Naive B cell (primary cell): ENCODE measurements around the gene KCNK3. TPM values are rescaled to one million over a fixed set of nuclear protein-coding genes. Genes with fewer than 3 reads are reported as not detected.

Experiments
- ATAC-seq, 2 donors: fragments of 150-1000 bp; cut with Tn5 transposase; 2 replicates each; pipeline ENCODE4 v1.10.0; 2021; ENCODE audit warnings: low read depth in 2 of 2, mild to moderate bottlenecking in 2 of 2, moderate library complexity in 2 of 2
- DNase-seq: peaks from one replicate; pipeline ENCODE4 v3.0.0; 2022
- H3K27ac Mint-ChIP-seq, 6 donors: one replicate each; pipeline ENCODE4 v1.8.0; 2020 to 2022; ENCODE audit warnings: mild to moderate bottlenecking in 6 of 6, mixed read lengths in 6 of 6, moderate library complexity in 5 of 6, inconsistent platforms in 2 of 6
- H3K27me3 Mint-ChIP-seq, 3 donors: one replicate each; pipeline ENCODE4 v1.8.0; 2021 to 2022; ENCODE audit warnings: mixed read lengths in 3 of 3, mild to moderate bottlenecking in 1 of 3
- H3K36me3 Mint-ChIP-seq, 2 donors: one replicate each; pipeline ENCODE4 v1.8.0; 2020 to 2022; ENCODE audit warnings: mixed read lengths in 2 of 2, inconsistent platforms in 1 of 2, mild to moderate bottlenecking in 1 of 2
- H3K4me1 Mint-ChIP-seq, 3 donors: one replicate each; pipeline ENCODE4 v1.8.0; 2020 to 2022; ENCODE audit warnings: mixed read lengths in 3 of 3, inconsistent platforms in 1 of 3, mild to moderate bottlenecking in 1 of 3, moderate library complexity in 1 of 3
- H3K4me3 Mint-ChIP-seq, 8 donors: one replicate each; pipeline ENCODE4 v1.8.0; 2020 to 2022; ENCODE audit warnings: mild to moderate bottlenecking in 8 of 8, mixed read lengths in 8 of 8, moderate library complexity in 8 of 8, inconsistent platforms in 2 of 8
- H3K9me3 Mint-ChIP-seq, 7 donors: one replicate each; pipeline ENCODE4 v1.8.0; 2020 to 2022; ENCODE audit warnings: mixed read lengths in 7 of 7, mild to moderate bottlenecking in 5 of 7, inconsistent platforms in 2 of 7, moderate library complexity in 1 of 7
- polyA plus RNA-seq, 6 donors: library from polyadenylated mRNA; unstranded; fragments of 300-500 nt; fragmentation: Illumina TruSeq; gene quantifications; one replicate each; pipeline ENCODE4 v1.2.3, GENCODE V29; 2021; ENCODE audit warnings: low read depth in 6 of 6

Gene KCNK3
- polyA plus RNA-seq, 6 donors from 2014 or later = not detected

DNA sequence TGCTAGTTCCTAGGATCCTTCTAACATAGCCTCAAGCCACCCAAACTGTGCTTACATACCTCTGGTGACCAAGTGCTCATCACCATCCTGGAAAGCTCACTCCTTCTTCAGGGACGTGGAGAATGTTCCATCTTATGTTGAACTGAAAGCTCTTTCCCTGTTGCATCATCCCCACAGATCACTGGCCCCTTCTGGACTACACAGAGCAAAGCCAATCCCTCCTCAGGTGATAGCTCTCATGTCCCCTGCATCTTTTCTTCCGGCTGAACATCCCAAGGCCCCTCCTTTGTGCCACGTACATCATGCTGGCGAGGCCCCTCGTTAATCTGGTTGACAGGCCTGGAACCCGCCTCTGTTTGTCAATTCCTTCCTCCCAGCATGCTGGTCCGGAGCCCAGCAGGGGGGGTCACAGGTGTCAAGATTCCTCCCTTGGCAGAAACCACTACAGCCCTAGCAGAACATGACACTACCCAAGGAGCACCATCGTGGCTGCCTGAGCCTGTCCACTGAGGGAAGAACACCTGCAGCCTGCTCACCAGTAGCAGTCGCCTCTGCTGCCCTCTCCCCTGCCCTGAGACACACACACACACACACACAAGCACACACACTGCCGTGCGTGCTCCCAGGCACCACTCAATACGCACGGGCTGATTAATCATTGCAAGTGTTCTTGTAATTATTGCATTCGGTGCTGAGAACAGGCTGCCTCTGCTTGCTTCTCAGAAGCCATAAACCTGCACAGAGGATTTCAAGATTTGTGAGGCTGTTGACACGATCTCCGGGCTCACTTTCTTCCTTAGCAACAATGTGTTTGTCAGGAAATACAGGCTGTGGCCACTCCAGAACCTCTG is 6.3 kb upstream of the KCNK3 start:
- Mint-ChIP-seq H3K27ac (peak overlapping the region in 1 of 6 donors; percentile 11), H3K9me3 (no peaks in the 10 kb centered on the region), H3K27me3 (peaks cover 54 to 68% (median 68%) of the 10 kb centered on the region in 3 donors), H3K36me3 (no peaks in the 10 kb centered on the region), H3K4me1 (peaks cover 0 to 4% (median 0%) of the 10 kb centered on the region in 3 donors), H3K4me3 (no peak overlapping the region)
- ATAC-seq (no peak), DNase-seq (no peak)

DNA sequence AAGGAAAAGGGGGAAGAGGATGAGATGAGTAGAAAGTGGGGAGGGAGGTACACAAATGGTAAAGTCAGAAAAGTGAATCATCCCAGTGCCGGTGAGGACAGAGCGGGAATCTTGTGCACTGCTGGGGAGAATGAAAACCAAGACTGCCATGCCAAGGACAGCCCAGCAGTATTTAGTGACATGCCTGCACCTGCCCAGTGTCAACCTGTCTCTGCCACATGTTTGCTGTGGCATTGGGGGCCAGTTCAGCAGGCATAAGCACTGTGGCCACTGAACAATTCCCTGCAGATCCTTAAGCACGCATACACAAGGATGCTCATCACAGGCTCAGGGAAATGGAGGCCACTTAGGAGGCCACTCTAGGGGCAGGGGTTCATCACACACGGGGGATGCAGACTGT is 5.2 kb upstream of the KCNK3 start:
- Mint-ChIP-seq H3K27me3 (peaks cover 57 to 75% (median 70%) of the 10 kb centered on the region in 3 donors), H3K36me3 (peaks cover 0 to 5% of the 10 kb centered on the region in 2 donors), H3K27ac (peak overlapping the region in 1 of 6 donors; percentile 9), H3K4me3 (peak overlapping the region in 1 of 8 donors; percentile 48), H3K4me1 (peaks cover 0 to 4% (median 3%) of the 10 kb centered on the region in 3 donors), H3K9me3 (peaks cover 0 to 2% (median 0%) of the 10 kb centered on the region in 7 donors)
- DNase-seq = no peak
- ATAC-seq = no peak

DNA sequence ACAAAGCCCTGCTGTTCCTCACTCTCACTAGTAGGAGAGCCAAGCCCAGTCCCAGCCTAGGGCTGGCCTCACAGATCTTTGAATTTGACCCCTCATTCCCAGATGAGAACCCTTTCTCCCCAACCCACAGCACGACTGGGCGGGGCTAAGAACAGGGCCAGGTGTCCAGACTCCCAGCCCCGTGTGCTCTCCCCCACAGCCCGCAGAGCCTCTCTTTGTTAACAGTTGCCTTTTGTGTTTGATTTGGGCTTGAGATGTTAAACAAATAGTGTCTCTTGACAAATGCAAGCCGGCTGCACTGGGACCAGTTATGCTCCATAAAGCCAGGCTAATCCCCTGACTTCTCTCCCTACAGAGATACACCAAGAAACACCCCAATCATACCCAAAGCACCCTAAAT is 4.7 kb upstream of the KCNK3 start:
- no peak for ATAC-seq
- Mint-ChIP-seq H3K4me3 (peak overlapping the region in 1 of 8 donors; percentile 48), H3K4me1 (peaks cover 0 to 4% (median 3%) of the 10 kb centered on the region in 3 donors), H3K27ac (no peak overlapping the region), H3K36me3 (peaks cover 0 to 7% of the 10 kb centered on the region in 2 donors), H3K9me3 (peaks cover 0 to 2% (median 0%) of the 10 kb centered on the region in 7 donors), H3K27me3 (peaks cover 58 to 73% (median 68%) of the 10 kb centered on the region in 3 donors)
- no peak for DNase-seq

DNA sequence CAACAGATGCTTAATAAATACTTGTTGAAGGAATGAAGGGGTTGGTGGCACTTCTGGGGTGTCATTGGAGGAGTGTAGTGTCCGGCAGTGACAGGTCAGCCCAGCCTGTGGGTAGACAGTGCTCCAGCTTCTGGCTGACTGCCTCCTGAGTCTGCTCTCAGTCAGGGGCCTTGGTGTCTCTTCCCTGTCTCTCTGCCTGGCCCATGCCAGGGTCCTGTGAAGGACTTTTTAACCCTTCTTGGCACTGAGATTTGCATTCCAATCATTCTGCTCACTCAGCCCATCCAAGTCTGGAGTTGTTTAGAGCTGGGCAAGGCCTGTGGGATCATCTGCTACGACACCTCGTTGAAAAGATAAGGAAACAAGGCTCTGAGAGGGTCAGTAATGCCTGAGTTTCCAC is 1.4 kb upstream of the KCNK3 start:
- Mint-ChIP-seq H3K27ac (no peak overlapping the region), H3K27me3 (peaks cover 62 to 85% (median 82%) of the 10 kb centered on the region in 3 donors), H3K4me3 (peak overlapping the region in 1 of 8 donors; percentile 60), H3K36me3 (peaks cover 0 to 17% of the 10 kb centered on the region in 2 donors), H3K4me1 (peaks cover 0 to 11% (median 0%) of the 10 kb centered on the region in 3 donors), H3K9me3 (peaks cover 0 to 2% (median 0%) of the 10 kb centered on the region in 7 donors)
- DNase-seq (no peak), ATAC-seq (no peak)

DNA sequence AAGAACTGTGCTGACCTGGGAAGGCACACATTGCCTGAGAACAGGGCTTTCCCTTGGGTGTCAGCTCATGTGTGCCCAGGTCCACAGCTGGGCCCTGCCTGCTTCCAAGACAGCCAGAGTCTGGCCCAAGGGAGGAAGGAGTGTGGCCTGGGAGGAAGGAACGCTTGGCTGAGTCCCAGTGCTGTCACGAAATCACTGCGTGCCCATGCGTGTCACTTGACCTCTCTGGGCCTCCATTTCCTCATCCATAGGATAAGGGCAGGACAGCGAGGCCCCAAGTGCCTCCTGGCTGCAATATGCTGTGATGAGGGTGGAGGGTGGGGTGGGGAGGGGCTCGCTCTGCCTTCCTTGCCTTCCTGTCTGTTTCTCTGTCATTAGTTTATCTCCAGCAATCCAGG is 642 bp upstream of the KCNK3 start:
- H3K4me1 Mint-ChIP-seq = peaks cover 0 to 11% (median 0%) of the 10 kb centered on the region in 3 donors
- H3K27me3 Mint-ChIP-seq = peaks cover 64 to 85% (median 82%) of the 10 kb centered on the region in 3 donors
- ATAC-seq (no peak), DNase-seq (no peak)
- peak overlapping the region in 1 of 8 donors; percentile 14 for H3K4me3 Mint-ChIP-seq
- peaks cover 0 to 3% (median 1%) of the 10 kb centered on the region in 7 donors for H3K9me3 Mint-ChIP-seq
- H3K27ac Mint-ChIP-seq = no peak overlapping the region
- peaks cover 0 to 17% of the 10 kb centered on the region in 2 donors for H3K36me3 Mint-ChIP-seq

DNA sequence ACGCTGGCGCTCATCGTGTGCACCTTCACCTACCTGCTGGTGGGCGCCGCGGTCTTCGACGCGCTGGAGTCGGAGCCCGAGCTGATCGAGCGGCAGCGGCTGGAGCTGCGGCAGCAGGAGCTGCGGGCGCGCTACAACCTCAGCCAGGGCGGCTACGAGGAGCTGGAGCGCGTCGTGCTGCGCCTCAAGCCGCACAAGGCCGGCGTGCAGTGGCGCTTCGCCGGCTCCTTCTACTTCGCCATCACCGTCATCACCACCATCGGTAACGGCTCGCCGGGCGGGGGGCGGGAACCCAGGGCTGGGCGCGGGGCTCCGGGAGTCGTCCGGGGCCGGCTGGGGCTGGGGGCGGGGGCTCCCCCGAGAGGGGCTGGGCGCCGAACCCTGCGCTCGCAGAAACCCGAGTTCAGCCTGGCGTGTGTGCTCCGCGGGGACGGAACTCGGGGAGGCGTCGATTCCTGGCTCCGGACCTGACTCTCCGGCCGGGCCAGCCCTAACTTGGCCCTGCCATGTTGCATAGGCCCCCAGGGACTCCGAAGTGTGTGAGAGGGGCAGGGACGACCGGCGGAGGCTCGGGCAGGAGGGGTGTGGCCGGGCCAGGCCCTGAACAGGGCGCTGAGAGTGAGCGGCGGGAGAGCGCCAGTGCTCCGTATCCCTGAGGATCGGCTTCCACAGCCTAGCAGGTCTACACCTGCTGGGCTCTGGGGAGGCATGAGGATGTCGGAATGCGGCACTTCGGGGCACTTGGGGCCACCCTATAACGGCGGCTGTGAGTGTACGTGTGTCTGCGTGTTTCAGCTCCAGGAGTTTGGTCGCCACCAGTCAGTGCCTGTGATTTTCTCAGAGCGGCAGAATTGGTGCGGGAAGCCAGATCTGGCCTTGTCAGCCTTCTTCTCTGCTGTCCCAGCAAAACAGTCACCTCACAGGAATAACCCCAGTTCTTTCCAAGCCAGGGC is 651 bp downstream of the KCNK3 start:
- no peak for DNase-seq
- Mint-ChIP-seq H3K27ac (no peak overlapping the region), H3K9me3 (peaks cover 0 to 5% (median 1%) of the 10 kb centered on the region in 7 donors), H3K27me3 (peaks cover 57 to 83% (median 83%) of the 10 kb centered on the region in 3 donors), H3K4me1 (peaks cover 0 to 11% (median 0%) of the 10 kb centered on the region in 3 donors), H3K4me3 (peak overlapping the region in 1 of 8 donors; percentile 49), H3K36me3 (peaks cover 0 to 17% of the 10 kb centered on the region in 2 donors)
- ATAC-seq = peak; percentile 10 to 20

DNA sequence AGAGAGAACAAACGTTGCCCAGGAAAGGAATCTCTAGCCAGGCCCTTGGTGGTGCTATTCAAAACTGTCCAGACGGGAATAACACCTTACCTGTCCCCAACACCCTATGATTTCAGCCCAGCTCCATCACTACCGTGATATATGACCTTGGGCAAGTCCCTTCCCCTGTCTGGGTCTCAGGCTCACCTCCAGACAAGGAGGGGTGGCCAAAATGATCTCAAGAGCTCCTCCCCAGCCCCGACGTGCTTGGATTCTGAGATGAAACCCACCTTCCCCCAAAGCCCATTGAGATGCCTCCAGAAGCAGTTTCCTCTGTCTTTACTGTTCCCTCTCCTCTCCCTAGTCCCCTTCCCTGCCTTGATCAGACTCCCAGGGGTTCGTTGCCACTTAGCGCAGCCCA is 1.5 kb downstream of the KCNK3 start:
- ATAC-seq (no peak), DNase-seq (no peak)
- Mint-ChIP-seq H3K36me3 (peaks cover 0 to 17% of the 10 kb centered on the region in 2 donors), H3K4me1 (peaks cover 0 to 11% (median 0%) of the 10 kb centered on the region in 3 donors), H3K27me3 (peaks cover 51 to 85% (median 78%) of the 10 kb centered on the region in 3 donors), H3K27ac (no peak overlapping the region), H3K9me3 (peaks cover 0 to 5% (median 1%) of the 10 kb centered on the region in 7 donors), H3K4me3 (peak overlapping the region in 1 of 8 donors; percentile 12)

DNA sequence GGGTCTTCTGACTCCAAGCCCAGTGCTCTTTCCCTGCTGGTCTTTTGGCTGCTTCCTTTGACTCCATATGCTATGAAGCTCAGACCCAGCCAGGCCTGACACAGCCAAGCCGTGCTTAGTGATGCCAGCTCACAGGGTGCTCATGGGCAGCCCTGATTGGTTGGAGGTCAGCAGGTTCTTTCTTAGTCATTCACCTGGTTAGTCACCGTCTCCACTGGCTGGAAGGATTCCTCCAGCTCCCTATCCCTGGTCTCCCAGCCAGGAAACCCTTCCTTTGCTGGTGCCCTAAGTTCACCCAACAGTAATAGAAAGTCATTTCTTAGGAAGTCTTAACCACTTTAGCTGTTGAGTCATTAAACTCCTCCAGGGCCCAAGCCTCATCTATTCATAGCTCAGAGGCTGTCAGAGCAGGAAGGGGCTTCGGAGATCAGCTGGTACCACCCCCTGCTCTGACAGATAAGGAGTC is 3.9 kb downstream of the KCNK3 start:
- Mint-ChIP-seq H3K36me3 (peaks cover 0 to 17% of the 10 kb centered on the region in 2 donors), H3K4me1 (peaks cover 0 to 11% (median 0%) of the 10 kb centered on the region in 3 donors), H3K27me3 (peaks cover 45 to 83% (median 69%) of the 10 kb centered on the region in 3 donors), H3K9me3 (peaks cover 0 to 5% (median 1%) of the 10 kb centered on the region in 7 donors), H3K27ac (no peak overlapping the region), H3K4me3 (no peak overlapping the region)
- DNase-seq = no peak
- ATAC-seq = no peak

DNA sequence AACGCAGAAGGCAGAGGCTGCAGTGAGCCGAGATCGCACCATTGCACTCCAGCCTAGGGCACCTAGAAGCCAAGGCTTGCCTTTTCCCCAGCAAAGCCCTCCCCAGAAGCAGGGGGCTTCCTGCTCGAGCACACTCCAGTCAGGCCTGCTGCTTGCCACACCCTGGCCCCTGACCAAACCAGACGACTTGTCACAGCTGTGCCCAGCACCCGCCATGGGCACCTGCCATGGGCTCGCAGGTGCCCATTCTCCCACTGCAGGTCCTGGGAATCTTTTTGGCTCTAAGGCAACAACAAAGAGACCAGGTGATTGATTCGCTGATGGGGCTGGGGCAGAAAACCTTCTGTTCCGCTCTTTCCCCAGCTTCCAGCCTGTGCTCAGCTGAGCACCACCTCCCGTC is 4.9 kb downstream of the KCNK3 start:
- DNase-seq (no peak), ATAC-seq (no peak)
- peaks cover 46 to 75% (median 64%) of the 10 kb centered on the region in 3 donors for H3K27me3 Mint-ChIP-seq
- no peak overlapping the region for H3K4me3 Mint-ChIP-seq
- peaks cover 0 to 11% of the 10 kb centered on the region in 2 donors for H3K36me3 Mint-ChIP-seq
- H3K27ac Mint-ChIP-seq = peak overlapping the region in 1 of 6 donors; percentile 24
- H3K9me3 Mint-ChIP-seq = peaks cover 0 to 5% (median 0%) of the 10 kb centered on the region in 7 donors
- peaks cover 0 to 8% (median 0%) of the 10 kb centered on the region in 3 donors for H3K4me1 Mint-ChIP-seq

DNA sequence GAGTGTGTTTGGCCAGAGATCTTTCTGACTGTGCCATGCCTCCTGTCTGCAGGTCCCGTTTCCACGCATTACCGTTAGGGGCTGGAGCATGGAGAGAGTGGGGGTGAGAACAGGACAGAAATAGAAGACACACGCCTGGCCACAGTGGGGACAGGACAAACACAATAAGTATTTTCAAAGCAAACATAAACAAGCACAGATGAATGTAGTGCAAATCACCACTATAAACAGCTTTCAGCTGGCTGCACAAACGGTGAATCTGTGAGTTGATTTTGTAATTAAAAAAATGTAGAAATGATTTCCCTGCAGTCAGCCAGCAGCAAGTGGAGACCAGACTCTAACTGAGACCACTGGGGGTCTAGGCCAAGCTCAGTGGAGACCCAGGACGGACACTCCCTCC is 6.8 kb downstream of the KCNK3 start:
- Mint-ChIP-seq H3K4me1 (no peaks in the 10 kb centered on the region), H3K27me3 (peaks cover 41 to 63% (median 58%) of the 10 kb centered on the region in 3 donors), H3K9me3 (peaks cover 0 to 5% (median 0%) of the 10 kb centered on the region in 7 donors), H3K27ac (no peak overlapping the region), H3K4me3 (no peak overlapping the region), H3K36me3 (peaks cover 0 to 10% of the 10 kb centered on the region in 2 donors)
- no peak for DNase-seq
- ATAC-seq = no peak

DNA sequence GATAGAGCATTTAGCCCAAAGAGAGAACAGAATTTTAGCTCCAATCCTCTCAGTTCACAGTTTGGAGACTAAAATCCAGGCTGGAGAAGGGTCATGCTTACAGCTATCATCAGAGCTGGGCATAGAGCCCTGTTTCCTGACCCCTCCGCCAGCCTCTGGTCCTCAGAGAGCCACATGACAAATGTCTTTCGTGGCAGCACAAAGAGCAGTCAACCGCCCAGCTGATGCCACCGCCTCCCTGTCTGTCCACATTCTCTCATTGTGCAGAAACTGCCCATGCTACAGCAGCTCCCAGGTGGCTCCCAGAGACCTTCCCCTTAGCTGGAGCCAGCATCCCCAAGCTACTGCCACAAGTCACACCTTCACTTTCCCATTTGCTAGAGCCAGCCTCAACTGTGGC is 7.6 kb downstream of the KCNK3 start:
- H3K27ac Mint-ChIP-seq = no peak overlapping the region
- ATAC-seq = no peak
- H3K4me3 Mint-ChIP-seq = no peak overlapping the region
- peaks cover 0 to 5% (median 0%) of the 10 kb centered on the region in 7 donors for H3K9me3 Mint-ChIP-seq
- H3K27me3 Mint-ChIP-seq = peaks cover 35 to 58% (median 56%) of the 10 kb centered on the region in 3 donors
- no peaks in the 10 kb centered on the region for H3K4me1 Mint-ChIP-seq
- peaks cover 0 to 4% of the 10 kb centered on the region in 2 donors for H3K36me3 Mint-ChIP-seq
- DNase-seq = no peak

DNA sequence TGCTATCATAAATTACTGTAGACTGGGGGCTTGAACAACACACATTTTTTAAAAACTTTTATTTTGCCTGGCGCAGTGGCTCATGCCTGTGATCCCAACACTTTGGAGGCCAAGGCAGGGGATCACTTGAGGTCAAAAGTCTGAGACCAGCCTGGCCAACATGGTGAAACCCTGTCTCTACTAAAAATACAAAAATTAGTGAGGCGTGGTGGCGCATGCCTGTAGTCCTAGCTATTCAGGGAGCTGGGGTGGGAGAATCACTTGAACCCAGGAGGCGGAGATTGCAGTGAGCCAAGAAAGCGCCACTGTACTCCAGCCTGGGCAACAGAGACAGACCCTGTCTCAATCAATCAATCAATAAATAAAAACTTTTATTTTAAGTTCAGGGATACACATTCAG is 9.1 kb downstream of the KCNK3 start:
- no peak overlapping the region for H3K4me3 Mint-ChIP-seq
- H3K4me1 Mint-ChIP-seq = no peaks in the 10 kb centered on the region
- peaks cover 0 to 5% (median 0%) of the 10 kb centered on the region in 7 donors for H3K9me3 Mint-ChIP-seq
- no peaks in the 10 kb centered on the region for H3K36me3 Mint-ChIP-seq
- DNase-seq (no peak), ATAC-seq (no peak)
- H3K27me3 Mint-ChIP-seq = peaks cover 24 to 50% (median 42%) of the 10 kb centered on the region in 3 donors
- H3K27ac Mint-ChIP-seq = no peak overlapping the region

DNA sequence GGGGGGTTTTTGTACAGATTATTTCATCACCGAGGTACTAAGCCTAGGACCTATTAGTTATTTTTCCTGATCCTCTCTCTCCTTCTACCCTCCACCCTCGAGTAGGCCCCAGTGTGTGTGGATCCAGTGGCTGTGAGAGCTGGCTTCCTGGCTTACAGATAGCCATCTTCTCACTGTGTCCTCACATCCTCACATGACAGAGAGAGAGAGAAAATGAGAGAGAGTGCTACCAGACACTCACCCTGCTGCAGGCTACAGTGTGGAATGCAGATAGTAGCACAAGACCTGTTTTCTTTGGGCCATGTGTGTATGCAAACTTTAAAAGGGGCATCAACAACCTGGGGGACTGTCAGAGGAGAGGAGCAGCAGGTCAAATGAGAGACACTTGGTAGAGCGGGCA is 9.5 kb downstream of the KCNK3 start:
- Mint-ChIP-seq H3K9me3 (peaks cover 0 to under 1% (median 0%) of the 10 kb centered on the region in 7 donors), H3K4me1 (no peaks in the 10 kb centered on the region), H3K4me3 (no peak overlapping the region), H3K27me3 (peaks cover 20 to 46% (median 37%) of the 10 kb centered on the region in 3 donors), H3K36me3 (no peaks in the 10 kb centered on the region), H3K27ac (no peak overlapping the region)
- DNase-seq = no peak
- no peak for ATAC-seq
